Activated naive CD4-positive, alpha-beta T cell treated with anti-CD3 and anti-CD28 coated beads for 36 hours (primary cell): Measurements from ENCODE around the gene TTL. TPM values are rescaled to one million over a fixed set of nuclear protein-coding genes. Genes with fewer than 3 reads are reported as not detected.
"Not testable (repeated sequence)": the region's sequence is repeated elsewhere in the genome, so short reads cannot be mapped to it uniquely, and the experiment has no call there.

Experiments used
- CTCF ChIA-PET: fragments of 350-600 bp; sonication (Branson Sonifier 250); formaldehyde crosslinking; loops from one replicate; lab custom pipeline; 2021; ENCODE audit warnings: antibody characterized with exemption; lab: Charles Lee
- DNase-seq: peaks from one replicate; pipeline ENCODE4 v3.0.0-alpha.2; 2020
- H3K27ac Mint-ChIP-seq: one replicate; pipeline ENCODE4 v1.8.0; 2021; ENCODE audit warnings: mild to moderate bottlenecking, mixed read lengths
- H3K27me3 Mint-ChIP-seq: one replicate; pipeline ENCODE4 v1.8.0; 2021; ENCODE audit warnings: low read depth, mixed read lengths
- H3K36me3 Mint-ChIP-seq: one replicate; pipeline ENCODE4 v1.8.0; 2021; ENCODE audit warnings: low read depth, mixed read lengths
- H3K4me1 Mint-ChIP-seq: one replicate; pipeline ENCODE4 v1.8.0; 2021; ENCODE audit warnings: low read depth, mixed read lengths
- H3K4me3 Mint-ChIP-seq: one replicate; pipeline ENCODE4 v1.8.0; 2021; ENCODE audit warnings: mild to moderate bottlenecking, moderate library complexity, mixed read lengths
- H3K9me3 Mint-ChIP-seq: one replicate; pipeline ENCODE4 v1.8.0; 2021; ENCODE audit warnings: mixed read lengths
- intact Hi-C: fragments of 100-400 bp; cut with micrococcal nuclease; formaldehyde crosslinking; loops from one replicate; pipeline ENCODE4 v1.15.1; 2023
- total RNA-seq, 2 experiments: library from RNA; stranded (reverse); gene quantifications; one replicate each; pipeline ENCODE4 v1.2.3, GENCODE V29; 2021

Gene TTL
- total RNA-seq, 2 experiments from 2014 or later: 20.2 to 21.3 TPM

DNA sequence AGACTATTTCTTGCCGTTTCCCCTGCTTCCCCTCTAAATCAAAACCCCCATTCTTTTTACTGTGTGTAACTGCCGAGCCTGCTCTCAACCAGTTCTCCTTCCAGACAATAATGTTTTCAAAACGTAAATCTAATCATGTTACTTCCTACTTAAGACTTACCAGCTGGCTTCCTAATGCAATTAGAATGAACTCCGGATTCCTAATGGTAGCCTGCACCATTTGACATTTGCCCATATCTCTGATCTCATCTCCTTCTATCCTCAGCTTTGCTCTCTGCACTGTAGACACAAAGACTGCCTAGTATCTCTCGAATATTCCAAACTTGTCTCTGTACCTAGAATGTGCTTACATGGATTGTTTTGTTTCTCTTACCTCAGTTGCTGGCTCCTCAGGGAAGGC lies 12.9 kb downstream of the TTL start:
- Mint-ChIP-seq H3K4me3 (no peak overlapping the region), H3K27me3 (no peaks in the 10 kb centered on the region), H3K27ac (no peak overlapping the region), H3K4me1 (no peaks in the 10 kb centered on the region), H3K9me3 (no peaks in the 10 kb centered on the region), H3K36me3 (peaks cover 4% of the 10 kb centered on the region)
- CTCF ChIA-PET: no interaction called here
- intact Hi-C loops: no loop called here
- no peak for DNase-seq

GRCh38 chr2:112495878-112496277 lies 13.9 kb downstream of the TTL start:
- H3K4me1 Mint-ChIP-seq, H3K27ac Mint-ChIP-seq, DNase-seq, H3K27me3 Mint-ChIP-seq, H3K36me3 Mint-ChIP-seq, H3K4me3 Mint-ChIP-seq, CTCF ChIA-PET, H3K9me3 Mint-ChIP-seq, intact Hi-C loops: not testable (repeated sequence)

DNA sequence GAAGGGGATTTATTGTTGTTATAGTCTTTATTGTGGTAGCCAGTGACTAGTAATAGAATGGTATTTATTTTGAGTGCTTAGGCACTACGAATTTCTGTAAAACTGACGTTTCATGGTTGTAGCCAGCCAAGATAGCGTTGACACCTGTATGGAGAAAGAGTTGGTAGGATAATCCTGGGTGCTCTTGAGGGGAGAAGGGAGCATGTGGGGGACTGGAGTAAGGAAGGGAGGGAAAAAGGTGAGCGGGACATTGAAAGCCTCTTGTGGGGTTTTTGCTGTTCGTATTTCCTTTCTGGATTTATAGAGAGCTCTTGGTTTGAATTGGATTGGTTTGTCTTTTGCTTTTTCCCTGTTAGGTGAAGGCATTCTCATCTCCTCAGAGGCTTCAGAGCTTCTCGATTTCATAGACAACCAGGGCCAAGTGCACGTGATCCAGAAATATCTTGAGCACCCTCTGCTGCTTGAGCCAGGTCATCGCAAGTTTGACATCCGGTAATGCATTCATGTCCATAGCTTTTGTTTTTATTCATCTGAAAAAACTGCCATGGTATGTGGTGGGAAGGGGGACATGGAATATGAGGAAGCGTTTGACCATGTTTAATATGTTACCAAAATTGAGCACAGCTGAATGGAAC lies 19.0 kb downstream of the TTL start:
- H3K36me3 Mint-ChIP-seq, H3K4me1 Mint-ChIP-seq, H3K4me3 Mint-ChIP-seq, H3K27ac Mint-ChIP-seq, H3K27me3 Mint-ChIP-seq, H3K9me3 Mint-ChIP-seq: not testable (repeated sequence)
- DNase-seq: peak; percentile 64
- intact Hi-C loops: loop anchor here (5.0 kb wide), 1 partner anchor 379 kb away; no protein-coding TSS in a partner anchor
- CTCF ChIA-PET: interaction anchor here (0.7 to 1.1 kb wide), 4 partner anchors 16 to 301 kb away, joined by 3 to 5 read pairs (median 4); no protein-coding TSS in a partner anchor

- H3K27ac Mint-ChIP-seq, H3K9me3 Mint-ChIP-seq, H3K36me3 Mint-ChIP-seq, DNase-seq, H3K4me1 Mint-ChIP-seq, H3K27me3 Mint-ChIP-seq, intact Hi-C loops, H3K4me3 Mint-ChIP-seq: not testable (repeated sequence)
- CTCF ChIA-PET: interaction anchor here (0.6 to 0.7 kb wide), 2 partner anchors 310 to 1648 kb away, joined by 3 to 5 read pairs; no protein-coding TSS in a partner anchor
Observed at GRCh38 chr2:112509239-112509998, 27.5 kb downstream of the TTL start.

DNA sequence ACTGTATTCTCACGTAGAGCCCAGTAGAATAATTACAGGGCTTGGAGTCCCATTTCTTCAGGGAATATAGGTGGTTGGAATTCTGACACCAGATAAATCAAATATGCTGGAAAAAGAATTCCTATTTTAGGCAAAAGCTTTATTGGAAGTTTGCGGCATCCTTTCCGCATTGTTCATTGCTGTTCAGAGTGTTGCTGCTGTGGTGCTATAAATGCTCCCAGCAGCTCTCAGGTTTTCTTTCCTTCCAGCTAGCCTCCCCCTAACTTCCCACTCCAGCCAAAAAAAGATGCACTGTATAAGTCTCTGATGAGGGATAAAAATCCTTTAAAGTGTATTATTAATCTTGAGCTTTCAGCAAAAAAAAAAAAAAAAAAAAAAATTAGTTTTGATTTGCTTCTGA lies 34.8 kb downstream of the TTL start:
- no peak for DNase-seq
- Mint-ChIP-seq H3K4me3 (no peak overlapping the region), H3K9me3 (peaks cover 2% of the 10 kb centered on the region), H3K4me1 (no peaks in the 10 kb centered on the region), H3K27me3 (no peaks in the 10 kb centered on the region), H3K27ac (no peak overlapping the region), H3K36me3 (peaks cover 34% of the 10 kb centered on the region)
- CTCF ChIA-PET: interaction anchor here (0.6 to 1.0 kb wide), 2 partner anchors 36 to 233 kb away, joined by 3 to 4 read pairs; no protein-coding TSS in a partner anchor
- intact Hi-C loops: no loop called here

- no peaks in the 10 kb centered on the region for H3K4me1 Mint-ChIP-seq
- CTCF ChIA-PET: interaction anchor here (0.7 kb wide), 1 partner anchor 282 kb away, joined by 4 read pairs; no protein-coding TSS in a partner anchor
Observed at GRCh38 chr2:112518807-112519206, 36.9 kb downstream of the TTL start.

DNA sequence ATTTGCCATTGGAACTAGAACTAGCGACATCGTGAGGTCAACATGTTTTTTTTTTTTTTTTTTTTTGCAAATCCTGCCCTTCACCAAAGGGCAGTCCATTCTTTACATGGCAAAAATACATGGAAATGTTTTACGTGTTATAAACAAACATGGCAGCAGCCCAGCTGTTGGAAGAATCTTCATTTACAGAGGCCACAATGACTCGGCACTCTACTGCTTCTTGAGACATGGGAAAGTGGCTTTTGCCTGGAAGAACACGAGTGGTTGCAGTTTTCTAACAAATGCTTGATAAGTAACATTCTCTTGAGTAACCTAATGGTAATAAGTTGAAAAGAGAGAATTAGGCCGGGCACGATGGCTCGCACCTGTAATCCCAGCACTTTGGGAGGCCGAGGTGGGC lies 37.5 kb downstream of the TTL start:
- no peak overlapping the region for H3K4me3 Mint-ChIP-seq
- intact Hi-C loops: no loop called here
- H3K36me3 Mint-ChIP-seq: peaks cover 50% of the 10 kb centered on the region
- H3K27me3 Mint-ChIP-seq: no peaks in the 10 kb centered on the region
- H3K4me1 Mint-ChIP-seq: no peaks in the 10 kb centered on the region
- no peak for DNase-seq
- CTCF ChIA-PET: interaction anchor here (0.7 kb wide), 2 partner anchors 31 to 281 kb away, joined by 3 to 4 read pairs; no protein-coding TSS in a partner anchor
- peaks cover 2% of the 10 kb centered on the region for H3K9me3 Mint-ChIP-seq
- no peak overlapping the region for H3K27ac Mint-ChIP-seq

More at GRCh38 chr2:112518807-112519206, 36.9 kb downstream of the TTL start:
- Mint-ChIP-seq H3K36me3 (peaks cover 48% of the 10 kb centered on the region), H3K27ac (no peak overlapping the region), H3K4me3 (no peak overlapping the region), H3K27me3 (no peaks in the 10 kb centered on the region), H3K9me3 (peaks cover 2% of the 10 kb centered on the region)
- no peak for DNase-seq
- intact Hi-C loops: no loop called here

DNA sequence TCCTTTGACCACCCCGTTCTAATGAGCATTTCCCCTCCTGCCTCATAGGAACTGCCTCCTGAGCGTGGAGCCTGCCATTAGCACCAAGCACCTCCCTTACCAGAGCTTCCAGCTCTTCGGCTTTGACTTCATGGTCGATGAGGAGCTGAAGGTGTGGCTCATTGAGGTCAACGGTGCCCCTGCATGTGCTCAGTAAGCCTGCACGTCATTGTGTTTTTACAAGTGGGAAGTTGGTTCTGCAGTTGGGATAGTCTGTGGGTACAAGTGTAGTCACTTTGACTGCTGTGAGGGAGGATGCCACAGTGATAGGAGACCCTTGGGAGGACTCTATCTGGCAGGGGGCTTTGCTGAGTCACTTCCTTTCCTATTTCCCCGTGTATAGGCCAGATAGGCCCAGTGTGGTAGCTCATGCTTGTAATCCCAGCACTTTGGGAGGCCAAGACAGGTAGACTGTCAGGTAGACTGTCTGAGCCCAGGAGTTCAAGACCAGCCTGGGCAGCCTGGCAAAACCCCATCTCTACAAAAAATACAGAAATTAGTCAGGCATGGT lies 38.4 kb downstream of the TTL start:
- CTCF ChIA-PET: interaction anchor here (0.7 to 1.4 kb wide), 2 partner anchors 32 to 39 kb away, joined by 3 read pairs; no protein-coding TSS in a partner anchor
- H3K4me1 Mint-ChIP-seq: no peaks in the 10 kb centered on the region
- H3K9me3 Mint-ChIP-seq: no peaks in the 10 kb centered on the region
- peaks cover 49% of the 10 kb centered on the region for H3K36me3 Mint-ChIP-seq
- DNase-seq: no peak
- H3K27ac Mint-ChIP-seq: no peak overlapping the region
- H3K4me3 Mint-ChIP-seq: no peak overlapping the region
- no peaks in the 10 kb centered on the region for H3K27me3 Mint-ChIP-seq
- intact Hi-C loops: loop anchor here (5.0 kb wide), 1 partner anchor 182 kb away; no protein-coding TSS in a partner anchor

DNA sequence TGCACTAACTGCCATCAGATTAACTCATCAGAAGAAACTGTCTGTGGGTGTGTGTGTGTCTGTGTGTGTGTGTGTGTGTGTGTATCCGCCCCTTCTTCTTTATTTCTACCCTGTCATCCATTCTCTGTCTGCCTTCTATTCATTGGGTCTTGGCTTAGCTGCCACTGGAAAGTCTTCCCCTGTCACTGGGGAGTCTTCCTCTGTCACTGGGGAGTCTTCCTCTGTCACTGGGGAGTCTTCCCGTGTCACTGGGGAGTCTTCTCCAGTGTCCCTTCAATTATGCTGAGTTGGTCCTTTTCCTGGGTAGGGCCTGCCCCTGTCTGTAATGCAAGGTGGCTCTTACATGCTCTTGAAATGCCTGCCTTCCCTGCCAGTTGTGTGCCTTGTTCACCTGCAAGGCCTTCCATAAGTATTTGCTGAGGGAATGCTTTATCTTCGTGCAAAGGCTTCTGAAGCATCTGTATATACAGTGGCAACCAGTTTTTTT lies 41.4 kb downstream of the TTL start:
- no peak for DNase-seq
- peaks cover 52% of the 10 kb centered on the region for H3K36me3 Mint-ChIP-seq
- CTCF ChIA-PET: no interaction called here
- H3K9me3 Mint-ChIP-seq: no peaks in the 10 kb centered on the region
- H3K27ac Mint-ChIP-seq: no peak overlapping the region
- H3K4me3 Mint-ChIP-seq: no peak overlapping the region
- intact Hi-C loops: loop anchor here (5.0 kb wide), 1 partner anchor 179 kb away; no protein-coding TSS in a partner anchor
- H3K4me1 Mint-ChIP-seq: no peaks in the 10 kb centered on the region
- no peaks in the 10 kb centered on the region for H3K27me3 Mint-ChIP-seq

DNA sequence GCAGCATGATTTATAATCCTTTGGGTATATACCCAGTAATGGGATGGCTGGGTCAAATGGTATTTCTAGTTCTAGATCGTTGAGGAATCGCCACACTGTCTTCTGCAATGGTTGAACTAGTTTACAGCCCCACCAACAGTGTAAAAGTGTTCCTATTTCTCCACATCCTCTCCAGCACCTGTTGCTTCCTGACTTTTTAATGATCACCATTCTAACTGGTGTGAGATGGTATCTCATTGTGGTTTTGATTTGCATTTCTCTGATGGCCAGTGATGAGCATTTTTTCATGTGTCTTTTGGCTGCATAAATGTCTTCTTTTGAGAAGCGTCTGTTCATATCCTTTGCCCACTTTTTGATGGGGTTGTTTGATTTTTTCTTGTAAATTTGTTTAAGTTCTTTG lies 42.3 kb downstream of the TTL start:
- H3K4me1 Mint-ChIP-seq, H3K27me3 Mint-ChIP-seq, DNase-seq, H3K9me3 Mint-ChIP-seq, H3K4me3 Mint-ChIP-seq, H3K27ac Mint-ChIP-seq, CTCF ChIA-PET: not testable (repeated sequence)
- intact Hi-C loops: loop anchor here (5.0 kb wide), 1 partner anchor 178 kb away; no protein-coding TSS in a partner anchor
- peaks cover 48% of the 10 kb centered on the region for H3K36me3 Mint-ChIP-seq

GRCh38 chr2:112528541-112528940 lies 46.6 kb downstream of the TTL start:
- Mint-ChIP-seq H3K4me1 (no peaks in the 10 kb centered on the region), H3K27me3 (no peaks in the 10 kb centered on the region), H3K36me3 (peaks cover 34% of the 10 kb centered on the region), H3K9me3 (no peaks in the 10 kb centered on the region), H3K27ac (no peak overlapping the region), H3K4me3 (no peak overlapping the region)
- intact Hi-C loops: no loop called here
- CTCF ChIA-PET: interaction anchor here (0.6 to 1.0 kb wide), 2 partner anchors 40 to 48 kb away, joined by 3 to 8 read pairs; no protein-coding TSS in a partner anchor
- no peak for DNase-seq

DNA sequence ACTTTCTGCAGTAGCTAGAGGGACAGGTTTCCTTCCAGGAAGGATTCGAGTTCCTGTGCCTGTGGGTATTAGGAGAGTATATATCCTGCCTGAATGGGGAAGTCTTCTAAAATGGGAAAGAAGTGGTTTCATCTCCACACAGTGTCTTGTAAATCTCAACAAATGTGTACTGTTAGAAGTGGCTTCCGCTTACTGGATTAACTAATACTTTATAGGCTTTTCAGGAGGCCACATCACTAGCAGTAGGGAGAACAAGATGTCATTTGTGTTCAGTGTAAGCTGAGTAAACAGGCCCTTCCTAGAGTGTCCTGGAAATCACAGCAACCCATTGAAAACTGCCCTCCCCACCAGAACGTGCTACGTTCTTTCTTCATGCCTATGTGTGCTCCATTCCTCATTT lies 47.8 kb downstream of the TTL start:
- CTCF ChIA-PET: no interaction called here
- no peak overlapping the region for H3K27ac Mint-ChIP-seq
- H3K4me3 Mint-ChIP-seq: no peak overlapping the region
- no peaks in the 10 kb centered on the region for H3K9me3 Mint-ChIP-seq
- H3K36me3 Mint-ChIP-seq: peaks cover 29% of the 10 kb centered on the region
- intact Hi-C loops: no loop called here
- no peak for DNase-seq
- no peaks in the 10 kb centered on the region for H3K27me3 Mint-ChIP-seq
- no peaks in the 10 kb centered on the region for H3K4me1 Mint-ChIP-seq
